Trophoblast cell (in vitro differentiated cells and primary cell): Measurements from ENCODE around the gene PRR23E.
A peak's percentile ranks its signal among the peaks of the same experiment; 100 is the strongest.

ENCODE experiments used
- DNase-seq, 2 donors: peaks; one replicate each; pipeline ENCODE4 v3.0.0-alpha.2; 2016
- H2AFZ ChIP-seq: 2 replicates; pipeline ENCODE4 v1.6.1; 2013; ENCODE audit warnings: low read length, moderate library complexity, mild to moderate bottlenecking; ENCODE audit not compliant: insufficient read depth, poor library complexity
- H2AK5ac ChIP-seq: 2 replicates; pipeline ENCODE4 v1.6.1; 2013; ENCODE audit warnings: mild to moderate bottlenecking, low read length
- H2BK120ac ChIP-seq: 2 replicates; pipeline ENCODE4 v1.6.1; 2013; ENCODE audit warnings: low read length, mild to moderate bottlenecking, moderate library complexity; ENCODE audit not compliant: insufficient read depth, poor library complexity
- H2BK12ac ChIP-seq: 2 replicates; pipeline ENCODE4 v1.6.1; 2013; ENCODE audit warnings: mild to moderate bottlenecking, low read length, moderate library complexity
- H2BK5ac ChIP-seq: 2 replicates; pipeline ENCODE4 v1.6.1; 2013; ENCODE audit warnings: low read length, low read depth, moderate library complexity, mild to moderate bottlenecking; ENCODE audit not compliant: poor library complexity
- H3K14ac ChIP-seq: 2 replicates; pipeline ENCODE4 v1.6.1; 2013; ENCODE audit warnings: mild to moderate bottlenecking, low read length
- H3K18ac ChIP-seq: 2 replicates; pipeline ENCODE4 v1.6.1; 2013; ENCODE audit warnings: mild to moderate bottlenecking, low read length
- H3K23ac ChIP-seq: 2 replicates; pipeline ENCODE4 v1.6.1; 2013; ENCODE audit warnings: low read length
- H3K27ac ChIP-seq: 2 replicates; pipeline ENCODE4 v1.5.1; 2013; ENCODE audit warnings: low read depth, mild to moderate bottlenecking, inconsistent platforms, low read length, moderate library complexity
- H3K27me3 ChIP-seq: 2 replicates; pipeline ENCODE4 v1.6.1; 2013; ENCODE audit warnings: inconsistent platforms, mild to moderate bottlenecking, low read length, moderate library complexity; ENCODE audit not compliant: insufficient read depth
- H3K36me3 ChIP-seq, 2 experiments: 1 replicate in 1 of 2; 2 replicates in 1 of 2; pipeline ENCODE4 v1.6.1; 2013; ENCODE audit warnings: low read length in 2 of 2, mild to moderate bottlenecking in 2 of 2, moderate library complexity in 1 of 2; ENCODE audit not compliant: insufficient read depth in 2 of 2, control insufficient read depth in 1 of 2
- H3K4ac ChIP-seq: 2 replicates; pipeline ENCODE4 v1.6.1; 2013; ENCODE audit warnings: low read depth, mild to moderate bottlenecking, low read length, moderate library complexity
- H3K4me1 ChIP-seq, 2 experiments: 1 replicate in 1 of 2; 2 replicates in 1 of 2; pipeline ENCODE4 v1.6.1; 2013; ENCODE audit warnings: low read length in 2 of 2, mild to moderate bottlenecking in 2 of 2, moderate library complexity in 1 of 2; ENCODE audit not compliant: insufficient read depth in 2 of 2, control insufficient read depth in 1 of 2
- H3K4me2 ChIP-seq: 2 replicates; pipeline ENCODE4 v1.6.1; 2013; ENCODE audit warnings: inconsistent platforms, mild to moderate bottlenecking, low read length, moderate library complexity
- H3K4me3 ChIP-seq: 2 replicates; pipeline ENCODE4 v1.5.1; 2013; ENCODE audit warnings: mild to moderate bottlenecking, low read depth, low read length, inconsistent platforms
- H3K79me1 ChIP-seq: one replicate; pipeline ENCODE4 v1.6.1; 2013; ENCODE audit warnings: low read length
- H3K79me2 ChIP-seq: 2 replicates; pipeline ENCODE4 v1.6.1; 2013; ENCODE audit warnings: low read length, mild to moderate bottlenecking; ENCODE audit not compliant: control insufficient read depth, insufficient read depth, poor library complexity
- H3K9ac ChIP-seq: 2 replicates; pipeline ENCODE4 v1.6.1; 2013; ENCODE audit warnings: mild to moderate bottlenecking, low read length
- H3K9me3 ChIP-seq: 2 replicates; pipeline ENCODE4 v1.6.1; 2013; ENCODE audit warnings: low read depth, mild to moderate bottlenecking, control low read depth, inconsistent platforms, low read length; ENCODE audit not compliant: insufficient read depth
- H4K12ac ChIP-seq: 2 replicates; pipeline ENCODE4 v1.6.1; 2013; ENCODE audit warnings: low read depth, mild to moderate bottlenecking, low read length, moderate library complexity
- H4K8ac ChIP-seq: 2 replicates; pipeline ENCODE4 v1.6.1; 2013; ENCODE audit warnings: low read depth, mild to moderate bottlenecking, low read length, moderate library complexity
- H4K91ac ChIP-seq: one replicate; pipeline ENCODE4 v1.6.1; 2013; ENCODE audit warnings: low read depth, mild to moderate bottlenecking, low read length, moderate library complexity
- WGBS: extraction: QIAGEN DNeasy Blood & Tissue Kit; methylation state at CpG from one replicate; pipeline ENCODE4 v1.1.7; 2013; ENCODE audit warnings: missing lambda C conversion rate; ENCODE audit not compliant: insufficient read length, insufficient coverage; ENCODE audit errors: extremely low coverage; 5-methylcytosine and 5-hydroxymethylcytosine counted together

PRR23E gene

DNA sequence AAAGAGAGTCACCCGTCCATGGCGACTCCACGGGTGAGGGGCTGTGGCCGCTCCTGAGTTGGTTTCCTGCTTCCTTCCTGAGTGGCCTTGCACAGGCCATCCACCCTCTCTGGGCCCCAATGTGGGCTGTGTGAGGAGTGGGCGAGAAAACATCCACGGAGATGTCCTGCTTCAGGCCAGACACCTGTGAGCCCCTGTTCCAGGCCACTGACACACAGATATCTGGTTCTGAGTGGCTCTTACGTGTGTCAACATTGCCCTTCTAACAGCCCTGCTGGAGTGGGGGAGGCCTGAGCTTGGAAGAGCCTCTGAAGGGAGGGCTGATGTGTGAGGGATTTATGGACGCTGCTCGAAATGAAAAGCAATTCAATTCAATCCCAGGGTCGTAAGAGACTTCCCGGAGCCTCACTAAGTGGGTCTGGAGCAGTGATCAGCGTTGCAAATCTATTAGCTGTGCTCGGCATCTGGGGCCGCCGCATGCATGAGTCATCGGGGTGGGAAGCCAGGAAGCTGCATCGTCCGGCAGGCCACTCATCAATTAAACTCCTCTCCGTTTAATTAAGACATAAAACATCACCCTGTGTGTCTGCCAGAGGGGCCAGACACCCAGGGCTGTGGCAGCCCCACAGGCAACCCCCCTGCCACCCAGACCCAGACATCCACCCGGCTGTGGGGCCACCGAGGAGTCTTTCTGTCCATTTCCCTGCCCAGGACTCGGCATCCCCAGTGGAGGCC is 20.0 kb upstream of the PRR23E start:
- Histone ChIP-seq H3K18ac (no peak overlapping the region), H2AFZ (no peak overlapping the region), H3K4me3 (no peak overlapping the region), H2AK5ac (no peak overlapping the region), H3K36me3 (no peaks in the 10 kb centered on the region), H3K23ac (no peak overlapping the region), H3K4ac (no peak overlapping the region), H2BK120ac (no peak overlapping the region), H3K4me1 (peaks cover 15 to 24% of the 10 kb centered on the region in 2 experiments), H2BK12ac (no peak overlapping the region), H2BK5ac (no peak overlapping the region), H3K14ac (no peak overlapping the region), H3K9ac (no peak overlapping the region), H4K8ac (no peak overlapping the region), H3K27ac (peak overlapping the region; percentile 9), H4K12ac (no peak overlapping the region), H4K91ac (peak overlapping the region; percentile 3), H3K4me2 (peak overlapping the region; percentile 24), H3K79me2 (no peaks in the 10 kb centered on the region), H3K9me3 (peaks cover 4% of the 10 kb centered on the region), H3K79me1 (peaks cover 2% of the 10 kb centered on the region), H3K27me3 (no peaks in the 10 kb centered on the region)
- DNase-seq = peak in 1 of 2 donors; percentile 2
- no CpG with 5 or more reads among the region's 22 CpGs for WGBS

GRCh38 chr3:127173516-127174166 is 19.3 kb upstream of the PRR23E start:
- no peak for DNase-seq
- no CpG with 5 or more reads among the region's 5 CpGs for WGBS
- Histone ChIP-seq H3K4me3 (no peak overlapping the region), H3K18ac (no peak overlapping the region), H2BK120ac (no peak overlapping the region), H3K27me3 (no peaks in the 10 kb centered on the region), H3K9me3 (no peaks in the 10 kb centered on the region), H4K91ac (no peak overlapping the region), H2AK5ac (no peak overlapping the region), H3K23ac (no peak overlapping the region), H3K36me3 (no peaks in the 10 kb centered on the region), H3K79me2 (no peaks in the 10 kb centered on the region), H4K12ac (no peak overlapping the region), H2AFZ (no peak overlapping the region), H3K14ac (no peak overlapping the region), H4K8ac (no peak overlapping the region), H3K27ac (no peak overlapping the region), H3K79me1 (peaks cover 2% of the 10 kb centered on the region), H3K9ac (no peak overlapping the region), H2BK5ac (no peak overlapping the region), H2BK12ac (no peak overlapping the region), H3K4me1 (peaks cover 15 to 24% of the 10 kb centered on the region in 2 experiments), H3K4ac (no peak overlapping the region), H3K4me2 (no peak overlapping the region)

- whole genome bisulfite sequencing = no CpG with 5 or more reads among the region's 4 CpGs
- H2BK12ac ChIP-seq = no peak overlapping the region
- no peak overlapping the region for H3K18ac ChIP-seq
- no peak for DNase-seq
- H3K4me1 ChIP-seq = peaks cover 15 to 24% of the 10 kb centered on the region in 2 experiments
- no peaks in the 10 kb centered on the region for H3K27me3 ChIP-seq
- H2AK5ac ChIP-seq = no peak overlapping the region
- no peaks in the 10 kb centered on the region for H3K79me2 ChIP-seq
- H3K23ac ChIP-seq = no peak overlapping the region
- no peak overlapping the region for H2AFZ ChIP-seq
- no peaks in the 10 kb centered on the region for H3K36me3 ChIP-seq
- H4K12ac ChIP-seq = no peak overlapping the region
- no peak overlapping the region for H3K4ac ChIP-seq
- H4K8ac ChIP-seq = no peak overlapping the region
- no peak overlapping the region for H3K4me2 ChIP-seq
- H2BK120ac ChIP-seq = no peak overlapping the region
- H3K9me3 ChIP-seq = no peaks in the 10 kb centered on the region
- peaks cover 2% of the 10 kb centered on the region for H3K79me1 ChIP-seq
- H3K9ac ChIP-seq = no peak overlapping the region
- no peak overlapping the region for H3K27ac ChIP-seq
- H4K91ac ChIP-seq = no peak overlapping the region
- no peak overlapping the region for H3K4me3 ChIP-seq
- no peak overlapping the region for H2BK5ac ChIP-seq
- no peak overlapping the region for H3K14ac ChIP-seq
Measured at GRCh38 chr3:127174284-127174683, 18.6 kb upstream of the PRR23E start.

DNA sequence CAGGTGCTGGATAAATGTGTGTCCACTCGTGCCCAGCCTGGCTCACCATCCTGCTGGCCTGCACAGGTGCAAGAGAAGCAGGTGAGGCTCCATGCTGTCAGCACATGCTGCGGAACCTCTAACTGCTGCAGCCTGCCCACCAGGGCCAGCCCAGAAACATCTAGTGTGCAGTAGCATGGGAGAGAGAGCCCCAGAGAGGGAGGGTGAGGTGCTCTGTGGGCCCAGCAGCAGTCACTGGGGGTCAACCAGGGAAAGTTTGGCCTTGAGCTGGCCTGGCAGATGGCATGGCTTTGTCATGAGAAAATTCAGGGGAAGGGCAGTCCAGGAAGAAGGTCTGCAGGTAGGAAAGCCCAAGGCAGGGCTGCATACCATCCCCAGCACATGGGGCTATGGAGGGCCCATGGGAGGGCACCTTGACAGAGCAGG is 18.2 kb upstream of the PRR23E start:
- Histone ChIP-seq H2BK12ac (no peak overlapping the region), H3K18ac (no peak overlapping the region), H3K36me3 (no peaks in the 10 kb centered on the region), H3K27me3 (no peaks in the 10 kb centered on the region), H3K4me2 (no peak overlapping the region), H2BK120ac (no peak overlapping the region), H3K4me3 (no peak overlapping the region), H3K27ac (no peak overlapping the region), H3K9me3 (no peaks in the 10 kb centered on the region), H4K12ac (no peak overlapping the region), H3K4ac (no peak overlapping the region), H2AK5ac (no peak overlapping the region), H3K79me2 (no peaks in the 10 kb centered on the region), H4K91ac (no peak overlapping the region), H3K79me1 (peaks cover 2% of the 10 kb centered on the region), H2AFZ (no peak overlapping the region), H2BK5ac (no peak overlapping the region), H3K23ac (no peak overlapping the region), H3K9ac (no peak overlapping the region), H3K4me1 (peaks cover 15 to 24% of the 10 kb centered on the region in 2 experiments), H4K8ac (no peak overlapping the region), H3K14ac (no peak overlapping the region)
- no CpG with 5 or more reads among the region's 2 CpGs for WGBS
- no peak for DNase-seq
